Omental fat pad (tissue), 4 donors: Measurements from ENCODE around the gene IL1RAPL1. TPM values are rescaled to one million over a fixed set of nuclear protein-coding genes. Genes with fewer than 3 reads are reported as not detected.

Experiments
- ATAC-seq: fragments of 150-250 bp; one replicate; pipeline ENCODE4 v1.9.1; 2016; ENCODE audit warnings: mild to moderate bottlenecking, moderate library complexity; ENCODE audit not compliant: low FRiP score
- DNase-seq: peaks from one replicate; pipeline ENCODE4 v3.0.0-alpha.2; 2019; ENCODE audit warnings: low spot score
- CTCF ChIP-seq, 3 donors: fragments of 450-650 bp; IDR thresholded peaks; one replicate each; pipeline ENCODE4 v1.5.1; 2016 to 2017; ENCODE audit warnings: antibody characterized with exemption in 3 of 3, mild to moderate bottlenecking in 3 of 3, moderate library complexity in 2 of 3
- total RNA-seq, 4 donors: library from RNA; depleted of rRNA; stranded (reverse); fragments of >200 nt; gene quantifications; one replicate each; pipeline ENCODE4 v1.1.0, GENCODE V29; 2016

Gene IL1RAPL1
- total RNA-seq, 4 donors from 2014 or later = 0.13 to 0.93 (median 0.42) TPM

GRCh38 chrX:29726811-29727210, 1139.6 kb downstream of the IL1RAPL1 start:
- DNase-seq (no peak), ATAC-seq (no peak)
- TF ChIP-seq CTCF (IDR thresholded peaks at IDR 0.05) = no peak

GRCh38 chrX:29728639-29729038, 1141.4 kb downstream of the IL1RAPL1 start:
- TF ChIP-seq CTCF (IDR thresholded peaks at IDR 0.05) = no peak
- no peak for DNase-seq
- no peak for ATAC-seq

- TF ChIP-seq CTCF (IDR thresholded peaks at IDR 0.05) = no peak
- DNase-seq (no peak), ATAC-seq (no peak)
Measured at GRCh38 chrX:29744966-29745365, 1157.7 kb downstream of the IL1RAPL1 start.

- no peak for DNase-seq
- TF ChIP-seq CTCF (IDR thresholded peaks at IDR 0.05) = no peak
- ATAC-seq = no peak
Measured at GRCh38 chrX:29746326-29746725, 1159.1 kb downstream of the IL1RAPL1 start.

GRCh38 chrX:29762006-29762405, 1174.8 kb downstream of the IL1RAPL1 start:
- no peak for ATAC-seq
- no peak for DNase-seq
- TF ChIP-seq CTCF (IDR thresholded peaks at IDR 0.05) = no peak

- DNase-seq (no peak), ATAC-seq (no peak)
- no peak for TF ChIP-seq CTCF (IDR thresholded peaks at IDR 0.05)
Measured at GRCh38 chrX:29775890-29776289, 1188.6 kb downstream of the IL1RAPL1 start.

- DNase-seq (no peak), ATAC-seq (no peak)
- no peak for TF ChIP-seq CTCF (IDR thresholded peaks at IDR 0.05)
Measured at GRCh38 chrX:29787656-29788055, 1200.4 kb downstream of the IL1RAPL1 start.
